IMR-90 (cell line): ENCODE results near the gene EXOG. TPM values are rescaled to one million over a fixed set of nuclear protein-coding genes. Genes with fewer than 3 reads are reported as not detected.

ENCODE experiments used
- ATAC-seq: fragments of 200-7000 bp; cut with Tn5 transposase; 2 replicates; pipeline ENCODE4 v1.9.1; 2020; ENCODE audit warnings: low read depth, mild to moderate bottlenecking, moderate library complexity
- BruUV-seq: library from RNA; stranded (reverse); fragments of 400-500 nt; replicated peaks from 2 replicates; lab custom pipeline; 2021; lab: Mats Ljungman, UMichigan
- CTCF ChIA-PET: fragments of 300-600 bp; formaldehyde crosslinking; extraction: SDS; loops from one replicate; lab custom pipeline; 2021; ENCODE audit warnings: antibody characterized with exemption; lab: Yijun Ruan, JAX
- POLR2A ChIA-PET: fragments of 300-600 bp; sonication (Branson Sonifier 250); formaldehyde crosslinking; loops from one replicate; lab custom pipeline; 2022; ENCODE audit warnings: antibody characterized with exemption; ENCODE audit not compliant: unreplicated experiment; lab: Charles Lee
- DNase-seq: peaks from one replicate; pipeline ENCODE4 v3.0.0; 2013
- H2AFZ ChIP-seq: replicated peaks from 2 replicates; pipeline ENCODE3; 2013; ENCODE audit warnings: low read length, mild to moderate bottlenecking; ENCODE audit not compliant: poor library complexity
- H2AK5ac ChIP-seq: 2 replicates; pipeline ENCODE4 v1.6.1; 2013; ENCODE audit warnings: low read depth, low read length, inconsistent platforms
- H2AK9ac ChIP-seq: replicated peaks from 2 replicates; pipeline ENCODE3; 2013; ENCODE audit warnings: mild to moderate bottlenecking, low read depth, low read length, moderate library complexity; ENCODE audit not compliant: poor library complexity
- H2BK120ac ChIP-seq: 2 replicates; pipeline ENCODE4 v1.6.1; 2013; ENCODE audit warnings: low read depth, low read length, inconsistent platforms
- H2BK15ac ChIP-seq: 3 replicates; pipeline ENCODE4 v1.6.1; 2013; ENCODE audit warnings: low read depth, low read length, inconsistent platforms
- H2BK20ac ChIP-seq: 2 replicates; pipeline ENCODE4 v1.6.1; 2013; ENCODE audit warnings: low read depth, mild to moderate bottlenecking, inconsistent platforms, low read length, moderate library complexity
- H2BK5ac ChIP-seq: 2 replicates; pipeline ENCODE4 v1.6.1; 2013; ENCODE audit warnings: mild to moderate bottlenecking, low read depth, low read length, inconsistent platforms; ENCODE audit not compliant: poor library complexity, severe bottlenecking
- H3K14ac ChIP-seq: replicated peaks from 2 replicates; pipeline ENCODE4 v1.6.1; 2013; ENCODE audit warnings: low read depth, low read length, inconsistent platforms
- H3K18ac ChIP-seq: 2 replicates; pipeline ENCODE4 v1.6.1; 2013; ENCODE audit warnings: low read depth, low read length, control low read depth
- H3K23ac ChIP-seq: 2 replicates; pipeline ENCODE4 v1.6.1; 2013; ENCODE audit warnings: low read depth, low read length, inconsistent platforms
- H3K27ac ChIP-seq: 2 replicates; pipeline ENCODE4 v1.5.1; 2013; ENCODE audit warnings: mild to moderate bottlenecking, control low read depth, low read length; ENCODE audit not compliant: insufficient read depth
- H3K27me3 ChIP-seq: 2 replicates; pipeline ENCODE4 v1.6.1; 2013; ENCODE audit warnings: low read length; ENCODE audit not compliant: control insufficient read depth, insufficient read depth
- H3K36me3 ChIP-seq: 2 replicates; pipeline ENCODE4 v1.6.1; 2013; ENCODE audit warnings: low read length, mixed read lengths; ENCODE audit not compliant: control insufficient read depth, insufficient read depth
- H3K4ac ChIP-seq: 2 replicates; pipeline ENCODE4 v1.6.1; 2013; ENCODE audit warnings: low read depth, low read length, inconsistent platforms
- H3K4me1 ChIP-seq: 2 replicates; pipeline ENCODE4 v1.6.1; 2013; ENCODE audit warnings: low read length, mixed read lengths; ENCODE audit not compliant: control insufficient read depth, insufficient read depth
- H3K4me2 ChIP-seq: 2 replicates; pipeline ENCODE4 v1.6.1; 2013; ENCODE audit warnings: low read depth, mild to moderate bottlenecking, control low read depth, low read length, moderate library complexity
- H3K4me3 ChIP-seq: 2 replicates; pipeline ENCODE4 v1.5.1; 2013; ENCODE audit warnings: low read depth, mild to moderate bottlenecking, control low read depth, low read length, moderate library complexity; ENCODE audit not compliant: insufficient read depth
- H3K56ac ChIP-seq: 2 replicates; pipeline ENCODE4 v1.6.1; 2013; ENCODE audit warnings: low read length, inconsistent platforms; ENCODE audit not compliant: insufficient read depth; ENCODE audit errors: extremely low read depth
- H3K79me1 ChIP-seq, 2 experiments: 2 replicates each; pipeline ENCODE4 v1.6.1; 2013; ENCODE audit warnings: low read length in 2 of 2, inconsistent platforms in 1 of 2, low read depth in 1 of 2
- H3K9ac ChIP-seq: 2 replicates; pipeline ENCODE4 v1.6.1; 2013; ENCODE audit warnings: low read depth, low read length, control low read depth
- H3K9me1 ChIP-seq: 2 replicates; pipeline ENCODE4 v1.6.1; 2013; ENCODE audit warnings: low read length, inconsistent platforms; ENCODE audit not compliant: insufficient read depth
- H3K9me3 ChIP-seq: 2 replicates; pipeline ENCODE4 v1.6.1; 2013; ENCODE audit warnings: low read length; ENCODE audit not compliant: control insufficient read depth, insufficient read depth
- H4K20me1 ChIP-seq: 2 replicates; pipeline ENCODE4 v1.6.1; 2013; ENCODE audit warnings: low read length, inconsistent platforms; ENCODE audit not compliant: insufficient read depth
- H4K5ac ChIP-seq: 2 replicates; pipeline ENCODE4 v1.6.1; 2013; ENCODE audit warnings: mild to moderate bottlenecking, low read depth, low read length, control low read depth
- H4K8ac ChIP-seq, 2 experiments: 2 replicates each; pipeline ENCODE4 v1.6.1; 2013; ENCODE audit warnings: low read depth in 2 of 2, low read length in 2 of 2, control low read depth in 1 of 2, inconsistent platforms in 1 of 2
- H4K91ac ChIP-seq: 2 replicates; pipeline ENCODE4 v1.6.1; 2013; ENCODE audit warnings: low read depth, low read length, inconsistent platforms; ENCODE audit not compliant: insufficient read depth
- BHLHE40 ChIP-seq: fragments of 150-350 bp; IDR thresholded peaks from 2 replicates; pipeline ENCODE4 v1.6.1; 2016; ENCODE audit warnings: mild to moderate bottlenecking, low read depth, low read length
- CHD1 ChIP-seq: IDR thresholded peaks from 2 replicates; pipeline ENCODE4 v1.6.1; 2012; ENCODE audit warnings: low read depth, low read length, improper control_type of control experiment
- FOS ChIP-seq: fragments of 150-350 bp; IDR thresholded peaks from 2 replicates; pipeline ENCODE4 v1.6.1; 2016; ENCODE audit warnings: low read depth, low read length
- MAFK ChIP-seq: IDR thresholded peaks from 2 replicates; pipeline ENCODE4 v1.6.1; 2012; ENCODE audit warnings: low read depth, low read length, improper control_type of control experiment
- MAZ ChIP-seq: IDR thresholded peaks from 2 replicates; pipeline ENCODE4 v1.6.1; 2012; ENCODE audit warnings: low read depth, mild to moderate bottlenecking, low read length, improper control_type of control experiment, moderate library complexity, borderline replicate concordance
- MXI1 ChIP-seq: IDR thresholded peaks from 2 replicates; pipeline ENCODE4 v1.6.1; 2012; ENCODE audit warnings: low read depth, mild to moderate bottlenecking, low read length, moderate library complexity, borderline replicate concordance
- NFE2L2 ChIP-seq: fragments of 150-350 bp; IDR thresholded peaks from 2 replicates; pipeline ENCODE4 v1.6.1; 2016; ENCODE audit warnings: low read depth, mild to moderate bottlenecking, low read length
- POLR2A ChIP-seq: IDR thresholded peaks from 2 replicates; pipeline ENCODE4 v1.6.1; 2012; ENCODE audit warnings: mild to moderate bottlenecking, low read depth, low read length
- RAD21 ChIP-seq: IDR thresholded peaks from 2 replicates; pipeline ENCODE4 v1.6.1; 2012; ENCODE audit warnings: low read length, improper control_type of control experiment
- RCOR1 ChIP-seq: IDR thresholded peaks from 2 replicates; pipeline ENCODE4 v1.6.1; 2012; ENCODE audit warnings: mild to moderate bottlenecking, low read length, improper control_type of control experiment; ENCODE audit not compliant: insufficient replicate concordance
- RFX5 ChIP-seq: IDR thresholded peaks from 2 replicates; pipeline ENCODE4 v1.8.0; 2012; ENCODE audit warnings: low read depth, mild to moderate bottlenecking, low read length, moderate library complexity
- SMC3 ChIP-seq: fragments of 150-350 bp; IDR thresholded peaks from 2 replicates; pipeline ENCODE4 v1.6.1; 2016; ENCODE audit warnings: low read depth, mild to moderate bottlenecking, antibody characterized with exemption, low read length, moderate library complexity
- WGBS, 2 experiments: methylation state at CpG; one replicate each; pipeline versions ENCODE4 v1.1.5 to v1.1.7; 2013; ENCODE audit warnings: missing lambda C conversion rate in 2 of 2; ENCODE audit not compliant: insufficient read length in 1 of 2; ENCODE audit errors: extremely low coverage in 2 of 2; 5-methylcytosine and 5-hydroxymethylcytosine counted together
- dilution Hi-C: fragments of 300-500 bp; cut with HindIII; formaldehyde crosslinking; loops from one replicate; pipeline ENCODE4 v1.14.3; 2018; ENCODE audit warnings: low sequenced_read_pairs; ENCODE audit not compliant: unreplicated experiment
- in situ Hi-C: fragments of 300-500 bp; cut with MboI; formaldehyde crosslinking; loops from 3 replicates; pipeline ENCODE4 v1.14.3; 2019; ENCODE audit warnings: low sequenced_read_pairs, inconsistent platforms, mixed read lengths
- intact Hi-C: fragments of 100-400 bp; cut with micrococcal nuclease; formaldehyde crosslinking; loops from 2 replicates; pipeline ENCODE4 v1.10.0; 2022
- polyA plus RNA-seq, 3 experiments: library from polyadenylated mRNA; depleted of rRNA; stranded (reverse); fragments of >200 nt; gene quantifications; 2 replicates each; pipeline ENCODE4 v1.2.3, GENCODE V29; 2012; ENCODE audit warnings: low replicate concordance in 1 of 3
- total RNA-seq: library from RNA; depleted of rRNA; stranded (reverse); fragments of >200 nt; gene quantifications from 2 replicates; pipeline ENCODE4 v1.2.3, GENCODE V29; 2012
- TF ChIP-seq, protein P1 (sequence below): fragments of 150-350 bp; IDR thresholded peaks from 2 replicates; pipeline ENCODE4 v1.6.1; 2016; ENCODE audit warnings: low read depth, mild to moderate bottlenecking, low read length, moderate library complexity, borderline replicate concordance
- TF ChIP-seq, protein P2 (sequence below): conservative IDR thresholded peaks from 2 replicates; pipeline ENCODE4 v1.5.1; 2012; ENCODE audit warnings: mild to moderate bottlenecking, low read depth, low read length, improper control_type of control experiment
- TF ChIP-seq, protein P3 (sequence below): fragments of 150-350 bp; IDR thresholded peaks from 2 replicates; pipeline ENCODE4 v1.6.1; 2017; ENCODE audit warnings: mild to moderate bottlenecking, antibody characterized with exemption, low read length, low read depth

EXOG gene
- total and polyA plus RNA-seq, 2 of the 4 experiments (the other 2 are of a cell fraction) = 10.2 to 15.0 TPM

DNA sequence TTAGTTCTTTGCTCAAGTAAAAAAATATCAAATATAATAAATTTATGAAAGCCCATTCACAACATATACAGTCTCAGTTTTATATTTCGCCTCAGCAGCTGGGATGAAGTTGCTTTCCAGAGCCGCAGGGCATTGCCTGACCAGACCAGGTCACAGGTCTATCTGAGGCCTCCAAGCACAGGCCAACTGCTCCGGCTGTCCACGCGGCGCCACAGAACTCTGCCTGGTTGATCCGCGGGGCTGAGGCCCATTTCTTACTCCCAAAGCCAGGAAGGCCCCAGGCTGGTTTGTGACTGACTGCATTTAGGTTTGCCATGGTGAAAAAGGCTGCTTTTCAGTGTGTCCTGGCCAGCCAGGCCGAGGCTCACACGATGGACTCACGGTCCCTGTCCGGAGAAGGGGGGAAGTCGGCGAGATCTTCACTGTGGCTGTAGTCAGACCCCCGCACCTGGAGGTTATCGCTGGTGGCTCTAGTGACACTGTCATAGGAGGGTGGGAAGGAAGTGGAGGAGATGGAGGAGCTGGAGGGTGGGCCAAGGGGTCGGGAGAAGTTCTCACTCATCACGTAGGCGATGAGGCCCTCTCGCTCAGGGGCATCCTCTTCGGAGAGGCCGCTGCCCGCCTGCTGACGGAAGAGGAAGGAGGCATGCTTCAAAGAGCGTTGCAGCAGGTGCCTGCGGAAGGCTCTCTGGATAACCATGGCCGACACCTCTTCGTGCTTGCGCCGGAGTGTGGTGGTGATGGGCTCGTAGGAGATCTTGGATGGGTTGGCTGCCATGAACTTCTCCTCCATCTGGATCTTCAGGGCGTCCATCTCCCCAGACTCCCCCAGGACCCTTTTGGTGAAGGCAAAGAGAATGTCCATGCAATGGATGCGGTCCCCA is 54.1 kb downstream of the EXOG start:
- H4K8ac ChIP-seq = no peak overlapping the region
- no peak overlapping the region for H4K91ac ChIP-seq
- intact Hi-C loops (no loop called here), in situ Hi-C loops (no loop called here), dilution Hi-C loops (no loop called here)
- H3K79me1 ChIP-seq = no peaks in the 10 kb centered on the region
- H3K9me1 ChIP-seq = no peaks in the 10 kb centered on the region
- H3K4me1 ChIP-seq = no peaks in the 10 kb centered on the region
- ChIA-PET POLR2A (no interaction called here), CTCF (no interaction called here)
- ATAC-seq (no peak), DNase-seq (no peak)
- no peaks in the 10 kb centered on the region for H4K20me1 ChIP-seq
- H3K27me3 ChIP-seq = peaks cover 2% of the 10 kb centered on the region; the same call in 1 of the 2 replicates
- no peak overlapping the region for H4K5ac ChIP-seq
- H2AK5ac ChIP-seq = no peak overlapping the region
- no peak overlapping the region for H2AK9ac ChIP-seq
- no peak overlapping the region for H2BK20ac ChIP-seq
- no TSS peak for BruUV-seq
- no peak overlapping the region for H2BK5ac ChIP-seq
- no peak overlapping the region for H3K9ac ChIP-seq
- H2AFZ ChIP-seq = no peak overlapping the region
- H3K36me3 ChIP-seq = no peaks in the 10 kb centered on the region
- H3K4me3 ChIP-seq = no peak overlapping the region
- no peak overlapping the region for H2BK120ac ChIP-seq
- H3K4me2 ChIP-seq = no peak overlapping the region
- H2BK15ac ChIP-seq = no peak overlapping the region
- no peak overlapping the region for H3K27ac ChIP-seq
- no peak overlapping the region for H3K23ac ChIP-seq
- WGBS, 2 experiments = 96% methylated on average over 17 of the region's 33 CpGs; no CpG with 5 or more reads in 1 of the 2 experiments
- H3K9me3 ChIP-seq = no peaks in the 10 kb centered on the region
- no peak overlapping the region for H3K14ac ChIP-seq
- H3K18ac ChIP-seq = no peak overlapping the region
- H3K56ac ChIP-seq = no peak overlapping the region
- no peak overlapping the region for H3K4ac ChIP-seq
- TF ChIP-seq, protein P1, sequence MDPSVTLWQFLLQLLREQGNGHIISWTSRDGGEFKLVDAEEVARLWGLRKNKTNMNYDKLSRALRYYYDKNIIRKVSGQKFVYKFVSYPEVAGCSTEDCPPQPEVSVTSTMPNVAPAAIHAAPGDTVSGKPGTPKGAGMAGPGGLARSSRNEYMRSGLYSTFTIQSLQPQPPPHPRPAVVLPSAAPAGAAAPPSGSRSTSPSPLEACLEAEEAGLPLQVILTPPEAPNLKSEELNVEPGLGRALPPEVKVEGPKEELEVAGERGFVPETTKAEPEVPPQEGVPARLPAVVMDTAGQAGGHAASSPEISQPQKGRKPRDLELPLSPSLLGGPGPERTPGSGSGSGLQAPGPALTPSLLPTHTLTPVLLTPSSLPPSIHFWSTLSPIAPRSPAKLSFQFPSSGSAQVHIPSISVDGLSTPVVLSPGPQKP = no peak
- TF ChIP-seq SMC3 (no peak), CHD1 (no peak), NFE2L2 (no peak), MXI1 (no peak), BHLHE40 (no peak), POLR2A (no peak), MAZ (no peak), MAFK (no peak), RCOR1 (no peak), FOS (no peak), RFX5 (no peak), RAD21 (no peak)
- TF ChIP-seq, protein P2, sequence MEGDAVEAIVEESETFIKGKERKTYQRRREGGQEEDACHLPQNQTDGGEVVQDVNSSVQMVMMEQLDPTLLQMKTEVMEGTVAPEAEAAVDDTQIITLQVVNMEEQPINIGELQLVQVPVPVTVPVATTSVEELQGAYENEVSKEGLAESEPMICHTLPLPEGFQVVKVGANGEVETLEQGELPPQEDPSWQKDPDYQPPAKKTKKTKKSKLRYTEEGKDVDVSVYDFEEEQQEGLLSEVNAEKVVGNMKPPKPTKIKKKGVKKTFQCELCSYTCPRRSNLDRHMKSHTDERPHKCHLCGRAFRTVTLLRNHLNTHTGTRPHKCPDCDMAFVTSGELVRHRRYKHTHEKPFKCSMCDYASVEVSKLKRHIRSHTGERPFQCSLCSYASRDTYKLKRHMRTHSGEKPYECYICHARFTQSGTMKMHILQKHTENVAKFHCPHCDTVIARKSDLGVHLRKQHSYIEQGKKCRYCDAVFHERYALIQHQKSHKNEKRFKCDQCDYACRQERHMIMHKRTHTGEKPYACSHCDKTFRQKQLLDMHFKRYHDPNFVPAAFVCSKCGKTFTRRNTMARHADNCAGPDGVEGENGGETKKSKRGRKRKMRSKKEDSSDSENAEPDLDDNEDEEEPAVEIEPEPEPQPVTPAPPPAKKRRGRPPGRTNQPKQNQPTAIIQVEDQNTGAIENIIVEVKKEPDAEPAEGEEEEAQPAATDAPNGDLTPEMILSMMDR = no peak
- TF ChIP-seq, protein P3, sequence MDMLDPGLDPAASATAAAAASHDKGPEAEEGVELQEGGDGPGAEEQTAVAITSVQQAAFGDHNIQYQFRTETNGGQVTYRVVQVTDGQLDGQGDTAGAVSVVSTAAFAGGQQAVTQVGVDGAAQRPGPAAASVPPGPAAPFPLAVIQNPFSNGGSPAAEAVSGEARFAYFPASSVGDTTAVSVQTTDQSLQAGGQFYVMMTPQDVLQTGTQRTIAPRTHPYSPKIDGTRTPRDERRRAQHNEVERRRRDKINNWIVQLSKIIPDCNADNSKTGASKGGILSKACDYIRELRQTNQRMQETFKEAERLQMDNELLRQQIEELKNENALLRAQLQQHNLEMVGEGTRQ = no peak
